Fibroblast of skin of abdomen (primary cell): ENCODE results near the gene TUB.
A peak's percentile ranks its signal among the peaks of the same experiment; 100 is the strongest.

Source experiments
- DNase-seq: peaks from one replicate; pipeline ENCODE4 v3.0.0-alpha.2; 2013

TUB gene

GRCh38 chr11:8045839-8046238, 35.2 kb upstream of the TUB start:
- DNase-seq: no peak

DNA sequence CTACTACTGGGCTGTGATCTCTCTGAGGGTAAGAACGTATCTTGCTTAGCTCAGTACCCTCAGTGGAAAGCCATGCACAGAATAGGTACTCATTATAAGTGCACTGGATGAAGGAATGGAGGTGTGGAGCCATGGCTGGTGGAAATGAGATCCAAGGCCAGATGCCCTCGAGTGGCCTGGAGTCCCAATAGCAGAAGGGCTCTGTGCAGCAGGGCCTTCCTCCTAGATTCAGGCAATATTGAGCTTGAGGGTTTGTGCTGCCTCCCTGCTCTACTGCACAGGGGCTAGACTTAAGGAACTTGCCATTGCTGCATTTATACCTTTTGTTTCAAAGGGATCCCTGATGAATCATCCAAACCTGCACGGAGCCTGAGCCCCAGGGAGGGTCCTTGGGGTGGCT, 33.6 kb upstream of the TUB start:
- no peak for DNase-seq

DNA sequence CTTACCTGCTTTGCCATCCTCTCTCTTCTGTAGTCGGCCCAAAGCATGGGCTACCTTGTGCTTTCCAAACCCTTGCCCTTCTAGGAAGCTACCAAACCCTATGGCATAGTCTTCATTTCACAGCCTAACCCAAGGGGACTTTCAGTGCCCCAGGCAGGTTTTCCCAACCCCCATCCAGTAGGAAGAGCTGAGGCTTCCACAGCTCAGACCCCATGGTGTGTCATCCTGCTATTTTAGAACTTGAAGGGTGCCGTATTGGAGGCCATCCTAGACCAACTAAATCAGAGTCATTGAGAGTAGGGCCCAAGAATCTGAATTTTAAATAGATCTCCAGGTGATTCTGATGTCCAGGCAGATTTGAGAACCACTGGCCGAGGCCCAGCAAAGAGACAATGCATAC, 31.9 kb upstream of the TUB start:
- no peak for DNase-seq

DNA sequence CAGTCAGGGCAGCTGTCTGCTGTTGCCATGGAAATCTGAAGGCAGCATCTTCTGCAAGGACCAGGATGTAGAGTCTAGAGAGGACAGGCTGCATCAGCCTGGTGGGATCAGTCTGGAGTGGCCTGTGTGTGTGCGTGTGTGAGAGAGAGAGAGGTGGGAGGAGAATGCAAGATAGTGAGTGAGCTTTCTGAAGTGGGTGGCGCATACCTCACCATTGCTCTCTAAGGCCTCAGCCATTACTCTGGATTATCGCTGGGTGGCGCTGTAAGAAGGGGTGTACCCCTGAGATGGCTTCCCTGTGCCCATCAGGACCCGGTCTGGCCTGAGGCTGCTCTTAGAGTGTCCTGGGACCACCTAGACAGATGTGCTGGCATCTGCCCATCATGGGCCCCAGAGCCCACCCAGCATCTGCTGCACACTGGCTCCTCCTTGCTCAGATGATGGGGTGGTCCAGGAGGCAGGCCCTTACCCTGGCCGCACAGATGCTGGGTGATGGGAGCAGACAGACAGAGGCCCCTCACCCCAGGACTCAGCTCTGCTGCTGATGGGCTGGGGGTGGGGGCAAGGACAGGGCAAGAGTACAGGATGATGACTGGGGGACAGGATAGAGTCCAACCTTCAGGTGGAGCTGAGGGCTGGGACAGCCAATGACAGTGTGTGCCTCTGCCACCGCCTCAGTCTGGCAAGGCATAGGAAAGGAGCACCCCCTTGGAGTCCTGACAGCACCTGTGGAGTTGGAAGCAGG, 25.7 kb upstream of the TUB start:
- no peak for DNase-seq

DNA sequence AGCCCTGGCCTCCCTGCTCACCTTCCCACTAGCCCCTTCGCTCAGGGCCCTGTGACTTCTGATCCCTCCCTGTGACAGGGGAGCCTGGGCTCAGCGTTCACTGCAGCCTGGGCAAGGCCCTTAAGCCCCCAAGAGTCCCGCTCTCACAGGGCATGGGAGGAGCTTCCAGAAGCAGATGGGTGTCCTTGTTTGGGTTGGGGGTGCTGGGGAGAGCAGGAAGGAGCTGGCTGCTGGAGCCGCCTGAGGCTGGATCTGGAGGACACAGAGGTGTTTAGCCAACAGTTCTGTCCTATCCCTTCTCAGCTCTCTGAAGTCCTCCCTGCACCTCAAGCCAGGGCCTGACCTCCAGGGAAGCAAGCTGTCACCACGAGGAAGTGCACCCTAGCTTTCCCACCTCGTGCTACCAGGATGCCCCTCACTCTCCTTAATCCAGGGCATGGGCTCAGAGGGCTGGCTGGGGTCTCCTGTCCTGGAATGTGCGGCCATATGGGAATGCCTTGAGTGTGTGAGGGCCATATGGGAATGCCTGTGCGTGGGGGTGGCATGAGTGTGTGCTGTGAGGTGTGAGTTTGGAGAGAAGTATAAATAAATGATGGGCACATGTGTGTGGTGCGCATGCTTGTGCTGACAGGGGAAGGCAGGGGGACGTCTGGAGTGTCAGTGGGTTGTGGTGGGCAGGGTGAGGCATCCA, 25.0 kb upstream of the TUB start:
- no peak for DNase-seq

- DNase-seq: peak; percentile 47
Observed at GRCh38 chr11:8056810-8057463, 24.1 kb upstream of the TUB start.

GRCh38 chr11:8058216-8058615, 22.8 kb upstream of the TUB start:
- DNase-seq: no peak

DNA sequence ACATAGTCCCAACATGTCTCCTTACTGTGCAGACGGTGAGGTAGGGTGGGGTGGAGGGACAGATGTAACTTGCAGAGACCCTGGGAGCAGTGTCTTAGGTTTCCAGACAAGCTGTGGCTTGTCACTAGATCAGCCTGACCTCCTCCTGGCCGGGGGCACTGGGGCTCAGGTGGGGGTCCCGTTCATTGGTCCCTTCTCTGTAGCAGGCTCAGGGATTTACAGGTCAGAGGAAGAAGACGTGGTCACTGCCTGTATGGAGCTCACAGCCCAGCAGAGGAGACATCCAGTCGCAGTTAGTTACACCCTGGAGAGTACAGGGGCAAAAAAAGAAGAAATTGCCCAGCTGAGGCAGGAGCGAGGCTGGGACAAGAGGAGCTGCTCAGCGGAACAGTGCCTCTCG, 22.0 kb upstream of the TUB start:
- no peak for DNase-seq

DNA sequence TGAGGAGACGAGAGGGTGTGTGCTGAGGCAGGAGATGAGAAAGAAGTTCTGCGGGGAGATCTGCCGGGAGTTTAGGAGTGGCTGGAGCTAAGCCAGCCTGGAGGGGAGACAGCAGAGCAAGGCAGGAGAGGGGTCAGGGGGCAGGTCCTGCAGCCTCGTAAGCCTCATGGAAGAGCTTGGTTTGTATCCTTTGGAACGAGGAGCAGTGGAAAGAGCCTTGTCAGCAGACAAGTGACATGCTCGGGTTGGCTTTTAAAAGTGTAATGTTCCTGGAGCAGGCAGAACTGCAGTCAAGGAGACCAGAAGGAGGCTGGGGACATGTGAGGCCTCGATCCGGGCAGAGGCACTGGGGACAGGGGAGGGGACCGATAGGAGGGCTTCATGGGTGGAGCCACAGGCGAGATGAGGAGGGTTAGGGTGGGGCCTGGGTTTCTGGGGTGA, 21.4 kb upstream of the TUB start:
- no peak for DNase-seq

DNA sequence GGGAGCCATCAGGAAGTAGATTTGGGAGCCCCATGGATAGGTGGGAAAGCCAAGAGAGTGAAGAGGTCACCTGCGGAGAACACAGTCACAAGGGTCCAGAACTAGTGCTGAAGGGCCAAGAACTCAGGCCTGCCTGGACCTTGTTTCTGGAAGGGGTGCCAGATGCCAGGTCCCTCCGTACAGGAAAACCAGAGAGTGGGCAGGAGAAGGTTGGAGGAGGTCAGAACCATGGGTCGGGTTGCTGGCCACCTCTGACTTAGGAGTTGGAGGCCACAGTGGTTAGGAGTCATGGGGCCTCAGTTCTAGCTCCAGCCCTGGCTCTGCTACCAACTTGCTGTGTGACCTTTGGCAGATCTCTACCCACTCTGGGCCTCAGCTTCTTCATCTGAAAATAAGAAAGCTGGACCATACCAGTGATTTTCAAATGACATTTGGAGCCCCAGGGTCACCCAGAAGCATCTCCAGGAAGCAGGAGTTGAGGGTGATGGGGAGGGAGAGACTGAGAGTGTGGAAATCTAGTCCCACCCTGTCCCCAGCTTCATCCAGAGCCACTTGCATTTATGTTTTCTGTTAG, 20.8 kb upstream of the TUB start:
- DNase-seq: no peak

GRCh38 chr11:8060801-8061554, 20.0 kb upstream of the TUB start:
- DNase-seq: peak; percentile 52

DNA sequence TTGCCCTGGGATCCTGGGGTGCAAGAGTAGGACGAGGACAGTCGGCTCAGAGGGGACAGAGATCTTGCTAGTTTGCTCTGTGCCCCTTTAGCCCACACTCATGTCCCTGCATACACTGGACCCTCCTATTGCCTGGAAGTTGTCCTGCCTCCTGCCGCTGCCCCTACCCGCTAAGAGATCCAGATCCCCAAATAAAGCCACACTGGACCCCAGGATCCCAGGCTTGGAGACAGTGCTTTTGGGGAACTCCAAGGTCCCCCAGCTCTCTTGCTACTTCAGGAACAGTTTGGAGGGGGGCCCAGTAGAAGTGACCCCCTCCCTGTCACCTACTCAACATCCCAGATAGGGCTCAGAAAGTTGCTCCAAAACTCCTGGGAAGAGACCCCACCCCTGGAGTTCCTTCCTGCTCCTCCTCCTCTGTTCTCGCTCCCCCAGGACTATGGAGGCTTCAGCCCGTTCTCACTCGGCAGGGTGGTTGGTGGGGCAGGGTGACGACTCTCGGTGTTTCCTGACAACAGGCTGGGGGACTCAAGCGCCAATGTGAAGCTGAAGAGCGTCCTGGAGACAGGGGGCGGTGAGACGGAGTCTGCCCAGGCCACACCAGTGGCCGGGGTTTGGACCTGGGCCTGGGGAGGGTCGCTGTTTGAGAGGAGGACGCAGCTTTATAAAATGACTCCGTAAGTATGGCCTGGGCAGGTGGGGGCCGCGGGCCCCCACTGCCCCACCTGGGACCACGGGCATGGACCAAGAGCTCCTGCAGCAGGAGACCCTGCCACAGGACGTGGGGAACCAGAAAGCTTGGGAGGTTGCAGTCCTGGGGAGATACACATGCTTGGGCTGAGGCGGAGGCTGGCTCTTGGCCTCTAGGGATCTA, 19.2 kb upstream of the TUB start:
- DNase-seq: no peak

- no peak for DNase-seq
Observed at GRCh38 chr11:8062781-8063257, 18.2 kb upstream of the TUB start.

DNA sequence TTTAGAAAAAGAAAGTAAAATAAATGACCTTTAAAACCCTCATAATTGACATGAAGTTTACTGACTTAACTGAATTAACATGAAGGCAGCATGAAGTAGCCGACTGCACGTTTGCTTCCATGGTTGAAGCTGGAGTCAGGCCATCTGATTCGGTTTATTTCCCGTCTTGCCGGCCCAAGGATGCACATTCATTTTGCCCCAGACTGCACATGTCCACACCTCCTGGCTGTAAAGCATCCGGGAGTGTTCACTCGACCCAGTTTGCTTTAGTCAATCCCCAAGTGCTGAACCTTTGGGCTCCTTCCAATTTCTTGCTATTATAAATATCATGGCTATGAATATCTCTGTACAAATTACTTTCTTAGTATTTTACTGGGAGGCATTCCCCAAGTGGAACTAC, 17.7 kb upstream of the TUB start:
- DNase-seq: peak; percentile 73

GRCh38 chr11:8065031-8065430, 16.0 kb upstream of the TUB start:
- no peak for DNase-seq

GRCh38 chr11:8066036-8066910, 14.7 kb upstream of the TUB start:
- DNase-seq: no peak

DNA sequence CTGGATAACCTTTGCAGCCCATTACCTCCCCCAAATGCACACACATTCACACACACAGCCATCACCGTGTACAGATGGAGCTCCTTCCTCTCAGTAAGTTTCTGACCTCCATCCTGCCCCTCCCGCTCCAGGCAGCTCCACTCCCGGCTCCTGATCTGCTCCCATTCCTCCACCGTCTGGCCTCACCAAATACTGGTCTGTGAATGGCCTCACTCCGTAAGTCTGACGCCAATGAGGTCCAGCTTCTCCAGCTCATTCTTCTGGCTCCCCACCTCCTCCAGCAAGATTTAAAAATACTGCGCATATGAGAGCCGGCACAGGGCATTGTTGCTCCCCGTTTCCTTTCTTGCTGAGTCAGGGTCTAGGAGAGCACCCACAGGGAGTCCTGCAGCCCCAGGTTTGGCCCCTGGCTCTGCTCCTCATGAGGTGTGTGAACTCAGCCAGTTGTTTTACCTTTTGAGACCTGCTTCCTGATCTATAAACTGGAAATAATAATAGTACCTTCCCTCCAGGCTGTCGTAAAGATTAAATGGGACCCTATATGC, 14.0 kb upstream of the TUB start:
- peak; percentile 21 for DNase-seq

- DNase-seq: no peak
Observed at GRCh38 chr11:8067567-8067928, 13.5 kb upstream of the TUB start.

DNA sequence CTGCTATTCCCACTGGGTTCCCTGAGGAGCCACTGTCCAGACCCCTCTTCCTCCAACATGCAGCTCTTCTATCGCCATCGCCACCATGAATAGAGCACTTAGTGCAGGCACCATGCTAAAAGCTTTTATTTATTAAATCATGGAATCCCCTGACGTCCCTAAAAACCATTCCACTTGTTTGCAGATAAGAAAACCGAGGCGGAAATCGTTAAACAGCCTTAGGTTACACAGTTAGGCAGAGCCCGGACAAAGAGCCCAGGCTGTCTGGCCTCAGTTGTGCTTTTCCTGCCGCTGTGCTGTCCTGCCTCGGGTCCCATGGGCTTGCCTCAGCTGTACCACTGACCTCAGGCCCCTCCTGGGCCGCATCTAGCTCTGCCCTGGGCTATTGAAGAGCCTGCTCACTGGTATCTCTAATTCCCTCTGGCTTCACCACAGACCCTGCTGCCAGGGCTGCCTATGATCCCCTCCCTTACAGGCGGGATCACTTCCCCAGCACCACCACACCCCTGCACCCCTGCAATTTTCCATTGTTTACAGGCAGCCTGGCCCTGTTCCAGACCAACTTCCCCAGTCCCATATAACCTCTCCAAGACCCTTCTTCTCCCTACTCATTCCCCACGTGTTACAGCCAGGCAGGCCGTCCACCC, 13.0 kb upstream of the TUB start:
- no peak for DNase-seq
